ENCODE results near the gene TJP1. TPM values are rescaled to one million over a fixed set of nuclear protein-coding genes. Genes with fewer than 3 reads are reported as not detected.

Gene TJP1
- total RNA-seq, 1 experiment from 2014 or later, result 129 TPM

DNA sequence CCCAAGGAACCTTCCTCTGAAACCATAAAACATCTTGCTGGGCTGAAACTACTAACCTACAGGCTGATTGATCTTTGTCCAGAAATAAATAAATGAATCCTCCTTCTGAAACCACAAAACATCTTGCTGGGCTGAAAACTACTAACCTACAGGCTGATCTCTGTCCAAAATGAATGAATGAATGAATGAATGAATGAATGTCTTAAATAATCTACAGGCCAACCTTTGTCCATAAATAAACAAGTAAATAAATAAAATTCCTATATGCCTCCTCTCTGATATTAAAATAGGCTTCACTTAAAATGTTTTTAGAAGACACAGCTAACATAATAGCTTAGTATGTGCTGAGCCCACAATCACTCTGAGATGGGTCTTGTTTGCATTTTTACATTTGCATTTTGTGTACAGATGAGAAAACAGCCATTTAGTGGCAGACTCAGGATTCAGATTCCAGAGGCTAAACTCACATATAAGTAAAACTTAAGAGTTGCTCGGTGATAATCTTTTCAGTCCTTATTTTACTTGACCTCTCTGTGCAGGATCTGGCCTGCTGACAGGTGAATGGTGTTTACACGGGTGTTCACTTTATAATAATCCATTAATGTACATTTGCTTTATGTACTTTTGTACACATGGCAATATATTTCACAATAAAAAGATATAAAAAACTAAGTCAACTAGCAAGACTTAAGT, 10.4 kb downstream of the TJP1 start:
- ChIA-PET POLR2A (interaction anchor here (1.2 kb wide), 1 partner anchor 9 kb away, joined by 3 read pairs; no protein-coding TSS in a partner anchor), CTCF (interaction anchor here (1.0 to 1.5 kb wide), 2 partner anchors 113 to 114 kb away, joined by 3 read pairs; no protein-coding TSS in a partner anchor)
- DNase-seq (ENCODE audit: low spot score) (no peak), ATAC-seq (no peak)
- H3K4me3 Mint-ChIP-seq, result no peak overlapping the region
- H3K27ac Mint-ChIP-seq, result no peak overlapping the region
- no peaks in the 10 kb centered on the region for H3K9me3 Mint-ChIP-seq
- no peaks in the 10 kb centered on the region for H3K36me3 Mint-ChIP-seq
- H3K27me3 Mint-ChIP-seq (ENCODE audit: low read depth), result no peaks in the 10 kb centered on the region
- H3K4me1 Mint-ChIP-seq, result peaks cover 66% of the 10 kb centered on the region
- no peak for TF ChIP-seq E2F4 (CRISPR knock-in tag; IDR thresholded peaks at IDR 0.05; ENCODE audit: borderline replicate concordance, low read depth)
- TF ChIP-seq FOXP4 (CRISPR knock-in tag; IDR thresholded peaks at IDR 0.05), result no peak
- TF ChIP-seq, protein P1, sequence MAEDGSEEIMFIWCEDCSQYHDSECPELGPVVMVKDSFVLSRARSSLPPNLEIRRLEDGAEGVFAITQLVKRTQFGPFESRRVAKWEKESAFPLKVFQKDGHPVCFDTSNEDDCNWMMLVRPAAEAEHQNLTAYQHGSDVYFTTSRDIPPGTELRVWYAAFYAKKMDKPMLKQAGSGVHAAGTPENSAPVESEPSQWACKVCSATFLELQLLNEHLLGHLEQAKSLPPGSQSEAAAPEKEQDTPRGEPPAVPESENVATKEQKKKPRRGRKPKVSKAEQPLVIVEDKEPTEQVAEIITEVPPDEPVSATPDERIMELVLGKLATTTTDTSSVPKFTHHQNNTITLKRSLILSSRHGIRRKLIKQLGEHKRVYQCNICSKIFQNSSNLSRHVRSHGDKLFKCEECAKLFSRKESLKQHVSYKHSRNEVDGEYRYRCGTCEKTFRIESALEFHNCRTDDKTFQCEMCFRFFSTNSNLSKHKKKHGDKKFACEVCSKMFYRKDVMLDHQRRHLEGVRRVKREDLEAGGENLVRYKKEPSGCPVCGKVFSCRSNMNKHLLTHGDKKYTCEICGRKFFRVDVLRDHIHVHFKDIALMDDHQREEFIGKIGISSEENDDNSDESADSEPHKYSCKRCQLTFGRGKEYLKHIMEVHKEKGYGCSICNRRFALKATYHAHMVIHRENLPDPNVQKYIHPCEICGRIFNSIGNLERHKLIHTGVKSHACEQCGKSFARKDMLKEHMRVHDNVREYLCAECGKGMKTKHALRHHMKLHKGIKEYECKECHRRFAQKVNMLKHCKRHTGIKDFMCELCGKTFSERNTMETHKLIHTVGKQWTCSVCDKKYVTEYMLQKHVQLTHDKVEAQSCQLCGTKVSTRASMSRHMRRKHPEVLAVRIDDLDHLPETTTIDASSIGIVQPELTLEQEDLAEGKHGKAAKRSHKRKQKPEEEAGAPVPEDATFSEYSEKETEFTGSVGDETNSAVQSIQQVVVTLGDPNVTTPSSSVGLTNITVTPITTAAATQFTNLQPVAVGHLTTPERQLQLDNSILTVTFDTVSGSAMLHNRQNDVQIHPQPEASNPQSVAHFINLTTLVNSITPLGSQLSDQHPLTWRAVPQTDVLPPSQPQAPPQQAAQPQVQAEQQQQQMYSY (CRISPR knock-in tag; IDR thresholded peaks at IDR 0.05), result no peak
- no peak for TF ChIP-seq SOX15 (CRISPR knock-in tag; IDR thresholded peaks at IDR 0.05)
- no peak for TF ChIP-seq ZNF423 (CRISPR knock-in tag; IDR thresholded peaks at IDR 0.05)
- TF ChIP-seq, protein P2, sequence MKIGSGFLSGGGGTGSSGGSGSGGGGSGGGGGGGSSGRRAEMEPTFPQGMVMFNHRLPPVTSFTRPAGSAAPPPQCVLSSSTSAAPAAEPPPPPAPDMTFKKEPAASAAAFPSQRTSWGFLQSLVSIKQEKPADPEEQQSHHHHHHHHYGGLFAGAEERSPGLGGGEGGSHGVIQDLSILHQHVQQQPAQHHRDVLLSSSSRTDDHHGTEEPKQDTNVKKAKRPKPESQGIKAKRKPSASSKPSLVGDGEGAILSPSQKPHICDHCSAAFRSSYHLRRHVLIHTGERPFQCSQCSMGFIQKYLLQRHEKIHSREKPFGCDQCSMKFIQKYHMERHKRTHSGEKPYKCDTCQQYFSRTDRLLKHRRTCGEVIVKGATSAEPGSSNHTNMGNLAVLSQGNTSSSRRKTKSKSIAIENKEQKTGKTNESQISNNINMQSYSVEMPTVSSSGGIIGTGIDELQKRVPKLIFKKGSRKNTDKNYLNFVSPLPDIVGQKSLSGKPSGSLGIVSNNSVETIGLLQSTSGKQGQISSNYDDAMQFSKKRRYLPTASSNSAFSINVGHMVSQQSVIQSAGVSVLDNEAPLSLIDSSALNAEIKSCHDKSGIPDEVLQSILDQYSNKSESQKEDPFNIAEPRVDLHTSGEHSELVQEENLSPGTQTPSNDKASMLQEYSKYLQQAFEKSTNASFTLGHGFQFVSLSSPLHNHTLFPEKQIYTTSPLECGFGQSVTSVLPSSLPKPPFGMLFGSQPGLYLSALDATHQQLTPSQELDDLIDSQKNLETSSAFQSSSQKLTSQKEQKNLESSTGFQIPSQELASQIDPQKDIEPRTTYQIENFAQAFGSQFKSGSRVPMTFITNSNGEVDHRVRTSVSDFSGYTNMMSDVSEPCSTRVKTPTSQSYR (CRISPR knock-in tag; IDR thresholded peaks at IDR 0.05), result no peak
- no peak for TF ChIP-seq ZNF232 (CRISPR knock-in tag; IDR thresholded peaks at IDR 0.05)
- no peak for TF ChIP-seq USF2 (CRISPR knock-in tag; IDR thresholded peaks at IDR 0.05)
- no peak for TF ChIP-seq ZNF532 (CRISPR knock-in tag; IDR thresholded peaks at IDR 0.05; ENCODE audit: borderline replicate concordance)
- TF ChIP-seq ESRRA (CRISPR knock-in tag; IDR thresholded peaks at IDR 0.05; ENCODE audit: borderline replicate concordance), result no peak
- TF ChIP-seq, protein P3, sequence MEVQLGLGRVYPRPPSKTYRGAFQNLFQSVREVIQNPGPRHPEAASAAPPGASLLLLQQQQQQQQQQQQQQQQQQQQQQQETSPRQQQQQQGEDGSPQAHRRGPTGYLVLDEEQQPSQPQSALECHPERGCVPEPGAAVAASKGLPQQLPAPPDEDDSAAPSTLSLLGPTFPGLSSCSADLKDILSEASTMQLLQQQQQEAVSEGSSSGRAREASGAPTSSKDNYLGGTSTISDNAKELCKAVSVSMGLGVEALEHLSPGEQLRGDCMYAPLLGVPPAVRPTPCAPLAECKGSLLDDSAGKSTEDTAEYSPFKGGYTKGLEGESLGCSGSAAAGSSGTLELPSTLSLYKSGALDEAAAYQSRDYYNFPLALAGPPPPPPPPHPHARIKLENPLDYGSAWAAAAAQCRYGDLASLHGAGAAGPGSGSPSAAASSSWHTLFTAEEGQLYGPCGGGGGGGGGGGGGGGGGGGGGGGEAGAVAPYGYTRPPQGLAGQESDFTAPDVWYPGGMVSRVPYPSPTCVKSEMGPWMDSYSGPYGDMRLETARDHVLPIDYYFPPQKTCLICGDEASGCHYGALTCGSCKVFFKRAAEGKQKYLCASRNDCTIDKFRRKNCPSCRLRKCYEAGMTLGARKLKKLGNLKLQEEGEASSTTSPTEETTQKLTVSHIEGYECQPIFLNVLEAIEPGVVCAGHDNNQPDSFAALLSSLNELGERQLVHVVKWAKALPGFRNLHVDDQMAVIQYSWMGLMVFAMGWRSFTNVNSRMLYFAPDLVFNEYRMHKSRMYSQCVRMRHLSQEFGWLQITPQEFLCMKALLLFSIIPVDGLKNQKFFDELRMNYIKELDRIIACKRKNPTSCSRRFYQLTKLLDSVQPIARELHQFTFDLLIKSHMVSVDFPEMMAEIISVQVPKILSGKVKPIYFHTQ (CRISPR knock-in tag; IDR thresholded peaks at IDR 0.05), result no peak
- no peak for TF ChIP-seq HMGA2 (CRISPR knock-in tag; IDR thresholded peaks at IDR 0.05)
- no peak for TF ChIP-seq ATF1 (CRISPR knock-in tag; IDR thresholded peaks at IDR 0.05)
- TF ChIP-seq, protein P4, sequence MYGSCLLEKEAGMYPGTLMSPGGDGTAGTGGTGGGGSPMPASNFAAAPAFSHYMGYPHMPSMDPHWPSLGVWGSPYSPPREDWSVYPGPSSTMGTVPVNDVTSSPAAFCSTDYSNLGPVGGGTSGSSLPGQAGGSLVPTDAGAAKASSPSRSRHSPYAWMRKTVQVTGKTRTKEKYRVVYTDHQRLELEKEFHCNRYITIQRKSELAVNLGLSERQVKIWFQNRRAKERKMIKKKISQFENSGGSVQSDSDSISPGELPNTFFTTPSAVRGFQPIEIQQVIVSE (CRISPR knock-in tag; IDR thresholded peaks at IDR 0.05; ENCODE audit: borderline replicate concordance), result no peak
- no peak for TF ChIP-seq NR3C1 (CRISPR knock-in tag; conservative IDR thresholded peaks at IDR 0.05; ENCODE audit: low read depth)
